Nucleus accumbens (tissue), 56 donors: ENCODE results near the gene CCDC66.

Experiments
- DNase-seq, 56 donors: peaks; one replicate each; lab custom pipeline; 2025; lab: John Stamatoyannopoulos, UW

The CCDC66 gene

DNA sequence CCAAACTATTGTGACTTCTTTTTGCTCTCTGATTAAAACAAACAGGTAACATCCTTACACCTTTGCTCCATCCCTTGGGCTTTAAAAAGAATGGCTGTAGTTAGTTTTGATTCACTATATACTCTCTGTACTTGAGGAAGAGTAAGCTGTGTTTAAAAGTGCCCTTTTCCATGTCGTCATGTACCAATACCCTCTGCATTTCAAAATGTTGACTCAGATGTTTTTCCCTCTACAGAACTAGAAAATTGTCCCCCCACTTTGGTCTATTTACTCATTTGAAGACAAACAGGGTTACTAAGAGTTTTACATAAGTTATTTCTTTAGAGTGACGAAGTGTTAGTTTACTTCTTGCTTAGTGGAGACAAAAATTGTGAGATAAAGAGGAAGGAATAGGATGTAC, 63.4 kb downstream of the CCDC66 start:
- DNase-seq, result no peak

DNA sequence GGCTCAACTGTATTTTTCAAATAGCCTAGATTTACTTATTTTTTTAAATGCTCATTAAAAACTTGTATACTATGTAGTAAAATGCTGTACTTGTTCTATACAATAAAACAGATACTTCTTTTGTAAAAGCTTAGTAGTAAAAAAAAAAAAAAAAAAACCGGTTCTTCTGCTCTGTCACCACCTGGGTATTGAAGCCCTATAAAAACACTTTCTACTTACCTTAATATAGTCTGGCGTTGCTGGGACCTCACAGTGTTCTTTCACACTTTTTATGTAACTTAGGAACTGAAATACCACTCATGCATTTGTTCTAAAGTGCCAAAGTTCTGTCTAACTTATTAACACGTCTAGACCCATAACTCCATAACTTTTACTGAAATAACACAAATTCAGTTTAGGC, 64.7 kb downstream of the CCDC66 start:
- no peak for DNase-seq

DNA sequence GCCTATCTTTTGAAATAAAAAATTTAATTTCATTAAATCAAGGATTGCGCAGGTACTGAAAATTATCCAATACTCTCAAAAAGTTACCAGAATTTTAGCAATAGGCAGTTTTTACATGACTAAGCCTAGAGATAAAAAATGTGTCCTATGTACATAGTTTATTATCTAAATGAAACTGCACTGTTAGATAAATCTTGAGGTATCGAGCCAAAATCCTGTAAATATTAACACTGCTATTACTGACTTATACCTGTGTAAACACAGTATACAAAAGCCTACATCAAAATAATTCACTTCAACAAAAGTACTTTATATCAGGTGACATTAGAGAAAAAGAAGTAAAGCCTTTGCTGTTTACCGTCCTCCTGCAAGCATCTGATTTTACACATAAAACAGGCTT, 65.4 kb downstream of the CCDC66 start:
- DNase-seq, result no peak

DNA sequence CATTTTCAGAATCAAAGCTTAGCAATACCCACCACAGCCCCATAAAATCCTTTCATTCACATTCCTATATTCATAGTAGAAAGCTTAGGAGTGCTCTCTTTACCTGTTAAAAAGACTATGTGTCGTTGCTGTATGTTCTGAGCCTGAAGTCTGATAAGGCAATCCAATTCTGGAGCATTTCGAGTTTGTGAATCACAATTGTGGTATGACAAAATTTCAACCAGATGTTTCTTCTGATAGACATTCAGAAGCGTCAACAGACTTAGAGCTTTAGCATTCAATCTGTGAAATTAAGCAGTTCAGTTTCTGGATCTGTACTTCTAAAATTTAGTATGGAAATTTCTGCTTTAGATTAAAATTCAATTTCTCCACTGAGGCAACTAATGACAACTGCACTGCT, 67.8 kb downstream of the CCDC66 start:
- DNase-seq, result no peak

DNA sequence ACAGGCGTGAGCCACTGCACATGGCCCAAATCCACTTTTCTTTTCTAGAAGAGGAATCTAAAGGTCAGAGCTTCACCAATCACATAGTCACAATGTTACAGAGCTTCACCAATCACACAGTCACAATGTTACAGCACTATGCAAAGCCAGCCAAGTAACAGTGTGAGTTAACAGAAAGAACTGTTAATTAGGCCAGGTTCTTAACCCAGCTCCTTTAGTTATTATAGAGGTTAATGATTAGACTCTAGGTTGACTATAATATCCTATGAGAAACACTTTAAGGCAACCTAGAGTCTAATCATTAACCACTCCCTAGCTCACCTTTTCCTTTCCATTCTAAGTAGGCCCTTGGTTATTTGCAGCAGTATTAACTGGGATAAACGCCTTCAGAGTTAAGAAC, 72.1 kb downstream of the CCDC66 start:
- no peak for DNase-seq

DNA sequence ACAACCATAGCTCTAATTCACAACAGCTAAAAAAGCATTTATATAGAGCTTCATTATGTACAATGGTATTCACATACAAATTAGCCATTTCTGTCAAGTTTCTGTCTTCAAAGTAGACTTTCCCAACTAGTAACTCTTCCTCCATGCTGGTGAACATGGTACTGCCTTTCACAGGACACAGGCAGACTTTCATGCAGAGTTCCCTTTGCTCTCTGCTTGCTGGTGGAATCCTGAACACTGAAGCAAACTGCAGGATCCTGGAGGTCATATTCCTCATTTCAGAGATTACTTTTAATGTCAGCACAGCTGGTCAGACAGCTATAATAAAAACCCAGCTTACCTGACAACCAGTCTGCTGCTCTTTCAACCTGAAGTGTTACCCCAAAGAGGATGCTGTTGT, 72.5 kb downstream of the CCDC66 start:
- DNase-seq, result no peak

DNA sequence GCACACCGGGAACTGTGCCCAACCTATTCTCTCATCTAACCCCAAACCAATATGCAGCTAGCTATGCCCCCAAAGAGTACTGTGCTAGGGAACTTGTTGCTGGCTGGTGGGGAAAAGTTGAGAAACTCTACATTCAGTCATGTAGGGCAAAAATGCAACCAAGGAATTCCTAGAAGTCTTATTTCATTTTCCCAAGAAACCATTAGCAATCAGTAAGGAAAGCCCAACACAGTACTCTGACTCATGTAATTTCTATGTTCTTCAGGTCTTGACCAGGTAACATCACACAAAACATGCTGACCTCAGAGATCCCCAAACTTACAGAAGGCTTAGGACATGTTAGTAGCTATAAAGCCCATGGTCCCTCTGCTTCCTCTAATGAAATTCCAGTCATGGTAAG, 74.0 kb downstream of the CCDC66 start:
- no peak for DNase-seq

DNA sequence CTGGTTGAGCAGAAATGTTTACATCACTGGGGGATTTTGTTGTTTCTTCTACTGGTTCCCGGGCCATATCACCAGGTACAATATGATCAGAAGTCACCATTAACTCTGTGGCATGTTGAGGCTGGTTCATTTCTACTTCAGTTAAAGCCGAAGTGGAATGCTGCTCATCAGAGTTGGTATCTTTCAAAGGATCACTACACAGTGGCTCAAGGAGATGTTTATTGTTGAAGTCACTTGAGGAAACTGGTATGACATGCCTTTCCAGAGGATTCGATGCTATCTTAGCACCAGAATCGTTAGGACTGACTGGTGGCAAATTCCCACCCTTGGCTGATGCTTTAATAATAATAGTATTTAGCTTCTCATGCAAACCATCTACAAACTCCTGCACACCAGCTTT, 76.2 kb downstream of the CCDC66 start:
- no peak for DNase-seq

DNA sequence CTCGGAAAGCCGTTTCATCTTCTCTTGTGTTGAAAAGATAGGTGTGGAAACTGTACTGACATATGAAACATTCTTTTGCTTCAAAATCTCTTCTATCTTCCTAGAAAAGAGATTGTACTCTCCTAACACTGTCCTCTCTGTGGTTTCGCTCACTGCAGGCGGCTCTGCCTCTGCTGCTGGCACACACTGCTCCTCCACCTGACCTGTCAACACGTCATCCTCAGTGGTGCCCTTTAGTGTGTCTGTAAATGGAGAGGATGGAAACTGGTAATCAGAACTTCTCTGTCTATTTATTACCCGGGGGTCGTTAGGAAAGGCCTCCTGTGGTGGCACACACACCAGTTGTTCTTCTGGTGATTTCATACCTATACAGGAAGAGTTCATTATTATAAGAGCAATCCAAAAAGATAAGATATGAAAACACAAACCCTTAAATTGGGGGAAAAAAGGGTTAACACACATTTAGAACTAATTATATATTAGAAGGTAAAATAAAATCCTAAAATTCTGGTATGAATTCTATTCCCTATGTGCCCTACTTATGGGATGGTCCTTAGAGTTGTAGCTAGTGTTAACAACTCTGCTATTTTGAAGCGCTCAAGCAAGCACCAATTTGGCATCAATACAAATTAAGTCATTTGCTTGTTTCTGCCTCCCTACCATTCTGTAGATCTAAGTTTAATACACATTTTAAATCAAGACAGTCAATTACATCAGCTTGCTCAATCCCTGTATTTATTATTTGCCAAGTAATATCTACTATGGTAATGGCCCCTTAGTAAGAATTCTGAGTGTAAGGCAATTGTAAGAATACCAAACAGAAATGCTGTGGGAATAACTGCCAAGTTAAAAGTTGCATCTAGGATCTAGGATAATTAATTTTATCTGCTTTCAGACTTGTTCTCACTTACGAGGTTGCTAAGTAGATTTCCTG, 76.9 kb downstream of the CCDC66 start:
- no peak for DNase-seq

DNA sequence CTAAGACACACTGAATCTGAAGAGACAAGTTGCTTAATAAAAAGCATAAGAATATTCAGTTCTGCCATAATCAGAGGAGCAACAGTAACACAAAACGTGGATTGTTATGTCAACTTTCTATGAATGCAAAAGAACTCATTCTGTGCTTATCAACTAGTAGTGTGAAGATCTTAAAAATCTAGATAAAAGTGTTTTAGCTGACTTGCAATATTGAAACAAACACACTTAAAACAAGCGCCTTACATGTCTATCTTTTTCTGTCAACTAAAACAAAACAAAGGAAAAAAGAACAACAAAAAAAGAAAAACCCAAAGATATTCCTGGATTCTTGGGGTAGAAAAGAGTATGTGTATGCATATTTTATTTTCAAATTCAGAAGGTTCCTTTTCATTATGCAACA, 88.4 kb downstream of the CCDC66 start:
- no peak for DNase-seq

DNA sequence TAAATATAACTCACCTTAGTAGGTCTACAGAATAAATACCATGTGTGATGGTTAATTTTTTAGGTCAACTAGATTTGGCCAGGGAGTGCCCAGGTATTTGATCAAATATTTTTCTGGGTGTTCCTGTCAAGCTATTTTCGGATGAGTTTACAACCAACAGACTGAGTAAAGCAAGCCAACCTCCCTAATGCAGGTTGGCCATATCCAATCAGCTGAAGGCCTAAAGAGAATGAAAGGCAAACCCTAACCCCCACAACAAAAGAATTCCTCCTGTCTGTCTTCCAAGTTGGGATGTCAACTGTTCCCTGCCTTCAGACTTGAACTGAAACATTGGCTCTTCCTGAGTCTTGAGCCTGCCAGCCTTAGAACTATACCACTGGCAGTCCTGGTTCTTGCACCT, 97.5 kb downstream of the CCDC66 start:
- no peak for DNase-seq

DNA sequence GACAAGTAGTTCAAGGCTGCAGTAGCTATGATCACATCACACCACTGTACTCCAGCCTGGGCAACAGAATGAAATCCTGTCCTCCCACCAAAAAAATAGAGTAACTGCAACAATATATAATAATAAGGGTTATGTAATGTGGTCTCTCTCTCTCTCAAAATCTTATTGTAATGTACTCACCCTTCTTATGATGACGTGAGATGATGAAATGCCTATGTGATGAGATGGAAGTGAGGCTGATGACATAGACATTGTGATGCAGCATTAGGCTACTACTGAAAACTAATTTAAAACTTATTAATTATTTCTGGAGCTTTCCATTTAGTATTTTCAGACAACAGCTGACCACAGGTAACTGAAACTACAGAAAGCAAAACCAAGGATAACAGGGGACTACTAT, 98.7 kb downstream of the CCDC66 start:
- DNase-seq, result no peak

DNA sequence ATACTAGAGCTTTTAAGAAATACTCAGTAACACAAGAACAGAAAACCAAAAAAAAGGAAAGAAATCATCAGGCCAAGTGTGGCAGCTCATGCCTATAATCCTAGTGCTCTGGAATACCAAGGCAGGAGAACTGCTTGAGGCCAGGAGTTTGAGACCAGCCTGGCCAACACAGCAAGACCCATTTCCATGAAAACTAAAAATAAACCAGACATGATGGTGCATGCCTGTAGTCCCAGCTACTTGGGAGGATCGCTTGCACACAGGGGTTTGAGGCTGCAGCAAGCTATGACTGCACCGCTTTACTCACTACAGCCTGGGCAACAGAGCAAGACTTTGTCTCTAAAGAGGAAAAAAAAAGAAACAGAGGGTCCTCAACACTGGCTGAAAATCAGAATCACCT, 107.8 kb downstream of the CCDC66 start:
- no peak for DNase-seq

DNA sequence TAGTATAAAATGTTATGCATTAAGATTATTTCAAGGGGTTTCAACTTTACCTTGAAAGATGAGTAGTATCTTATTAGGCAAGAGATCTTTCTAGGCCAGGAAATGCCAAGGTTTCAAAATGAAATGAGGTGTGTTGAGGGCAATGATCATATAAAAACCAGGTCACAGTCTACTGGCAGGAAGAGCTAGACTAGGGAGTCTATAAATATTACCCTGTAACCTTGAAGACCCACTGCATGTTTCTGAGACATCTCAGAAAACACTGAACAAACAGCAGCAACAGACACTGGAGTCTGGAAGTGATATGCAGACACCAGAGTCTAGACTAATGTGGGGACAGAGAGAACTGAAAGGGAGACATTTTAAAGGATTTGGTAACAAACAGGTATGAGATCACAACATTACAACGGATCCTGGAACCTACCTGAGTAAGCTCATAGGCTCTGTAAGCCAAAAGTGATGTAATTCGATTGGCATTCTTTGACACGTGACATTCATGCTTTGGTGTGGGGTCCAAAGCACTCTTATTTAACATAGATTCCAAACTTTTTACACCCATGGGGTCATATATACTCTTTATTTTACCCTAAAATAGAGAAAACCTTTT, 111.1 kb downstream of the CCDC66 start:
- no peak for DNase-seq
